GM19238 (cell line): ENCODE measurements around the gene LRRC53.

Experiments
- DNase-seq: peaks from one replicate; pipeline ENCODE4 v3.0.0; 2011; ENCODE audit warnings: low spot score; ENCODE audit not compliant: insufficient read length

The LRRC53 gene

DNA sequence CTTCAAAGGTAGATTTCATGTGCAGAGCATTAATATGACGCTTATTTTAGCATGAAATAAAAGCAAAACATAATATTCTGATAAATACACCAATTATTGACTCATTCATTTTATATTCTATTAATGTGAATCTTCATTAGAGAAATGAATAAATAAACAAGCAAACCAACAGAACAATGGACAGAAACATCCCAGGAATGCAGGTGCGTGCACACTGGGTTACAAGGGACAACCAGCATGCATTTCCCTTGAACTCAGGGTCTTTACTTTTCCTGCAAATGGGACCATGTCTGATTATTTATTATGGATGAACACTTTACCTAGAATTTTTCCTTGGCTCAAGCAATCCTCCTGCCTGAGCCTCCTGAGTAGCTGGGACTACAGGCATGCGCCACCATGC lies 13.5 kb downstream of the LRRC53 start:
- no peak for DNase-seq

- no peak for DNase-seq
Measured at GRCh38 chr1:74496669-74497068, 15.7 kb downstream of the LRRC53 start.

GRCh38 chr1:74486036-74486435 lies 26.4 kb downstream of the LRRC53 start:
- DNase-seq = no peak

- DNase-seq = no peak
Measured at GRCh38 chr1:74485622-74486021, 26.8 kb downstream of the LRRC53 start.

GRCh38 chr1:74481607-74482006 lies 30.8 kb downstream of the LRRC53 start:
- DNase-seq = no peak

DNA sequence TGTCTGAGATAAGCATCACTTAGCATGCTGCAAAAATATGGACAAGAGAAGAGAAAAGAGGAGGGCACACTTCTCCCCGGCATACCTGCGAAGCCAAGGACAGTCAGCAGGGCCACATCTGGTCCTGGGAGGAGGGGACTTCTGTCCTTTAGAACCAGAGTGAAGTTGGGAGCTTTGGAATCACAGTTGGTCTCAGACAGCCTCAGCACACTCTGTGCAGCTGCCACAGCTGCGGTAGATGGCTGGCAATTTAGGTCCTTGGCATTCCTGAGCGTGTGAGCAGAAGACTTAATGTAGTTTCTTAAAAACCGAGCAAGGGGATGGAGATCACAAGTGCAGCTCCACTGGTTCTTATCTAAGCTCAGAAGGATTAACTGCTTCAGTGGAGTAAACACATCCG lies 32.3 kb downstream of the LRRC53 start:
- no peak for DNase-seq

- DNase-seq = no peak
Measured at GRCh38 chr1:74478979-74479378, 33.4 kb downstream of the LRRC53 start.

DNA sequence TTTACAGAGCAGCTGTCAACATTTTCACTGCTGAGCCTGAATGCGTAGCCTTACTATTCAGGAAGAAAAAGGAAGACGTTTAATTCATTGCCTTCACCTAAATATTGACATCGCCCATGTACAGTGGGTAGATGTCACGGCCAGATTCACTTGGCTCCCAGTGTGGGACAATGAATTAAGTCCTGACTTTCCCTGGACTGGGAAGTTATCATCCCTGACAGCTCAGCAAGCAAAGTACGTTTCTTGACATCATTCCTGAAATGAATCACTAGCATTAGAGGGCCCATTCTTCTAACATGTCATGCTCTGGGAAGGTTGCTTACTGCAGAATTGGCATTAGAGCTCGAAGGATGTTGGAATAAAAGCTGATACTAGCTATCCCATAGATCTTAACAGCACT lies 37.8 kb downstream of the LRRC53 start:
- DNase-seq = no peak

DNA sequence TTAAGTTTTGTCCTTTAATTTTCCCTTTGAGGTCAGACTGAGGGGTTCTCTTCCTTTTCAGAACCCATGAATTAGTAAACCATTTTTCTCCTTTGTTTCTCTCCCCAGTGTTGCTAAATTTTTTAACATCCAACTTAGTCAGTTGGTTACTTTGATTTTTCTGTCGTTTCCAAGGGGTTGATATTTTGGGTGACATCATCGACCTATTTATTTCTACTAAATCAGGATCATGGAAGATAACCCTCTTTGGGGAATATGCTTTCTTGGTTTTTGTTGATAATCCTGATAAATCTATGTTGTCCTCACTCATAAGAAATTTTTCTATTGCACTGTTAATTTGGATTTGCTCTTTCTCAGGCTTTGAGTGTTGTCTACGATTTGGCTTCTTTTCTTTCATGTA lies 40.9 kb downstream of the LRRC53 start:
- no peak for DNase-seq

DNA sequence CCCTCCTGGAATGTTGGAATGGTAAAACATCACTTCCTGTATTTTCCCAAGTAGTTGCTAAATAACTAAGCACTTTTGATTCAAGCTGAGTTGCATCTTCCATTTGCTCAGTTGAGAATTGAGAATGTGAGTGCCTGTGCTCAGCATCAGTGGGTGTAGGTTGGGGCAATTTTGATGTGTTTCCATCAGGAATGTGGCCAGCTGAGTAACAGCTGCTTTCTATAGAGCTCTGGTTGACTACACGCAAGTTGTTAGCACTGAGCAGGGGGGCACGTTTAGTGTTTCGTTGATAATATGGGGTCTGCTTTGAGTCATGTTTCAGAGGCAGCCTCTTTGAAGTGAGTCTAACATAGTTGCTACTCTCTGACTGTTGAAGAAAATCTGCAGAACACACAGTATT lies 41.5 kb downstream of the LRRC53 start:
- DNase-seq = no peak

GRCh38 chr1:74470251-74470650 lies 42.2 kb downstream of the LRRC53 start:
- DNase-seq = no peak

DNA sequence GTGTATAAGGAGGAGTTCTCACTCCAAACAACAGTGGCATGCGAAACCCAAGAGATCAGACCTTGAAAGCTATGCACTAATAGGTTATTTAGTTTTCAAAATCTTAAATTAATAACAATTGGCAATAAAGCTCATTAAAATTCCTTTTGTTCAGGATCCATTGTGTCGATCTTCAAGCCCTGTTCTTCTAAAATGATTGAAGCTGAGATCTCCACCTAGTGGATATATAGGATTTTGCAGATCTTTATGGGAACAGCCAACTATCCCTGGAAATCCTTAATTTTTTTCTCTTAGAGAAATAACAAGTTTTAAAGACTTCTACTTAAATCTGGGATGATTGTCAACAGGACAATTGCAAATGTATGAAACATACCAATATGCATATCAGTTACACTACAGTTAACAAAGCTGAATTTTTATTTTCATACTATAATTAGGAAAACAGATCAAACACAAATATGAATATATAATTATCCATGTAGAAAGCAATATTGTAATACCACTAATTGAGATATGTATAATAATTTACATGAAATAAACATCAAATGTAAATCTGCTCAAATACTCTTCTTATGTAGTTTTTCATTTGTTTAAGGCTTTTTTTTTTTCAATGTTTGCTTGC lies 43.3 kb downstream of the LRRC53 start:
- DNase-seq = no peak

DNA sequence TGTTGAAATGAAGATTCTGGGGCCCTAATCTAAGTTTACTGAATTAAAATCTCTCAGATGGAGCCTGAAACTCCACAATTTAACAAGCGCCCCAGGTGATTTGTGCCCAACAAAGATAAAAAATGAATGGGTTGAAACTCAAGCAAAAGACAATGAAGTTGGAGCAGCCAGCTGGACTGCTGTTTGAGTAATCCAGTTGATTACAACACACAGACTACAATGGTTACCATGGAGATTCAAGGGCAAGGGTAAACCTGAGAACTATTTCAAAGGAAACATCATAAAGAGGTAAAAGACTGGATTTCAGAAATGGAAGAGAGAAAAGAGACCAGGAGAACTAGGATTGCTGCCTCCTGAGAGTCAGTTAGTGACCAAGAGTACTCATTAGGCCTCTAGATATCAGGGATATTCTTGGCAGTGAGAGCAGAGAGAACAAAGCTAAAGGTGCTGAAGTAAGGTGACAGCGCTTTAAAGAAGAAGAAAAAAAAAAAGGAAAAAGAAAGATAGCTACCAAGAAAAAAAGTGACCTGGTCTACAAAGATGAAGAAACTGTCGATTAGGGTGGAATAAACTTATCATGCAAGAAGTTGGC lies 44.5 kb downstream of the LRRC53 start:
- no peak for DNase-seq

DNA sequence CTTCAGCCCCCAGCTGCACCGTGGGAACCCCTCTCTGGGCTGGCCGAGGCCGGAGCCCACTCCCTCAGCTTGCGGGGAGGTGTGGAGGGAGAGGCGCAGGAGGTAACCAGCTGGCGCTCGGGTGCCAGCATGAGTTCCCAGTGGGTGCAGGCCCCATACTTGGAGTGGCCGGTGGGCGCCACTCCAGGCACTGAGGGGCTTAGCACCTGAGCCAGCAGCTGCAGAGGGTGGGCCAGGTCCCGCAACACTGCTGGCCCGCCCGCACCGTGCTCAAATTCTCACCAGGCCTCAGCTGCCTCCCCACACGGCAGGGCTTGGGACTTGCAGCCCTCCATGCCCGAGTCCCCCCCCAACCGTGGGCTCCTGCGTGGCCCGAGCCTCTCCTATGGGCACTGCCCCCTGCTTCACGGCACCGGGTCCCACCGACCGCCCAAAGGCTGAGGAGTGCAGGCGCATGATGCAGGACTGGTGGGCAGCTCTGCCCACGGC lies 47.2 kb downstream of the LRRC53 start:
- DNase-seq = no peak

GRCh38 chr1:74464037-74464436 lies 48.4 kb downstream of the LRRC53 start:
- no peak for DNase-seq

DNA sequence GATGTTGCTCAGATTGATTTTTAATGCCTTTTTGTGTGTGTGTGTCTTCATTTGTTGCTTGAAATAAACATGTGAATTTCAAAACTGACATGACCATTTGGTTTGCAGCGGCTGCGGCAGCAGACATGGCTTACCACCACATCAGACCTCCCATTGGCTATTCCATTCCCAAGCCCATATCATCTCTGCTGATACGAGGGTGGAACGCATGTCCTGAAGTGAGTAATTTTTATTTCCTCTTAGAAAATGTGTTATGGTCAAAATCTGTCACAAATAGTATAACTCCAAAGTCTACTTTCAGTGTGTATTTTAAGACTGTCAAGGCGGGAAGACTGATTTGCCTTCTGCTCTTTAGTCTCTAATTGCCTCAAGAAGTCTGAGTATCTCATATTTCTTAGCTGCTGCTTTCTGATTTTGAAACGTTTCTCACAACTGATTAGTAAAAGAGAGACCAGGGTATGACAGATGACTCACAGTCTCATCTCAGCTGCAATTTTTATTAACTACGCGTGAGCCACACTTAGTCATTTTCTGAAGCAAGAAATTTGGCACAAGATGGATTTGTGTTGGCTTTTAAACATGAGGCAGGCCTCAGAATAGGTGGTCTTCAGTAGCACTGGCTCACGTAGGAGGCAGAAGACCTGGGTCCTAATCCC lies 49.0 kb downstream of the LRRC53 start:
- DNase-seq = no peak

DNA sequence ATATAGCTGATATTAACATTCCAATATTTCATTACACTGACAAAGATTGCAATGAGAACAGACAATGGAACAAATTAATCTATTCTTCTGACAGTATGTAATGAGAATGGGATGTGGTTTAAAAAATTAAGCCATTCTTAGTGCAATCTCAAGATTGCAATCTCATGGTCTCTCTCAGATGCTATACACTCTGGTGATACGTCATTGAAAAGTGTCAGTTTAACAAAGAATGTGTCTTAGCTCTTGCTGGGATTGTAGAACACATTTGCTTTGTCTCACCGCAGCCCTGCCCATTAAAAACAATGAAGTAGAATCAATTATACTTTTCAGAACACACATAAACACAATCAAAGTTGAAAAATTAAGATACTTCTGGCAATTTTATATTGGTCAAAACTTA lies 55.2 kb downstream of the LRRC53 start:
- no peak for DNase-seq

DNA sequence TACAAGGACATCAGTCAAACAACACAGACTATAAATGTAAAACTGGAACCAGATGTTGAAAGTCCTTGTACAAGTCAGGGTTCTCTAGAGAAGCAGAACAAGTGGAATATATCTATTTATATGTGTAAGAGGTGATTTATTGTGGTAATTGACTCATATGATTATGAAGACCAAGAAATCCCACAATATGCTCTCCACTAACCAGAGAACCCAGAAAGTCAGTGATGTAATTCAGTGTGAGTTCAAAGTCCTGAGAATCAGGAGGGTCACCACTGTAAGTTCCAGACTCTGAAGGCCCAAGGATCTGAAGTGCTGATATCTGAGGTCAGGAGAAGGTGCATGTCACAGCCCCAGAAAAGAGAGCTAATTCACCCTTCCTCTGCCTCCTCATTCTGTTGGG lies 57.0 kb downstream of the LRRC53 start:
- DNase-seq = no peak

- DNase-seq = no peak
Measured at GRCh38 chr1:74453277-74453676, 59.1 kb downstream of the LRRC53 start.

GRCh38 chr1:74452035-74452434 lies 60.4 kb downstream of the LRRC53 start:
- DNase-seq = no peak

DNA sequence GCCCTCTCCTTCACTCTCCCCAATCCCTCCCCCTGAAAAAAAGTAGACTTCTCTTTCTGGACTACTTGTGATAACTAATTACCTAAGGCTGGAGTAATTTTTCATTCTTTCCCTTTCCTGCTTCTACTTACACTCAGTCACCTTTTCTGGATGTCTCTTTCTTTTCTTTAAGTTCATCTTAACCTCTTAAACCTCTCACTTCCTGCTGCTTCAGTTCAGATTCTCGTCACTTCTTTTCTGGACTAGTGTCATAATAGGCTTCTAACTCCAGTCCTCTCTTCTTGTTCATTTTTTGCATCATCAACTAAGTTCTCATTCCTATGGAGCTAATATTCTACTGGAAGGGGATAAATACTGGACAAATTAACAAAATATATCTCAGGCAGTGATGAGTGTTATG lies 75.4 kb downstream of the LRRC53 start:
- DNase-seq = no peak

- no peak for DNase-seq
Measured at GRCh38 chr1:74436078-74436477, 76.3 kb downstream of the LRRC53 start.

DNA sequence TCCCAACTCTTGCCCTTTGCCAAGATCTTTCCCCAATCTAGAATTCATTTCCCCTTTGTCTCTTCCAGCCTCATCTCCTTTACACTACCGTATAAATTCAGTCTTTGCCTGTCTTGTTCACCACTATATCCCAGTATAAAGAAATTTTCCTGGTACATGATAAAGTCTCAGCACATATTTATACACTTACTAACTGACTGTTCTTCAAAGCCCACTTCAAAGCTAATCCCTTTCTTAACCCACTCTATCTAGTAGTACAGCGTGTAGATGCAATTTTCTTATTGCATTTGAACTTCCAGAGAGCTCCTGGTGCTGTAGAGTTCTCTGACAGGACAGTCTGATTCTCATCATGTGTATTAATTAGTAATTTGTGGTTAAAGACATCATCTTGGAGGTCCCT lies 78.1 kb downstream of the LRRC53 start:
- DNase-seq = no peak
